HG03060 (cell line): ENCODE measurements around the gene MTPN.

Experiments
- ATAC-seq: cut with Tn5 transposase; IDR thresholded peaks from one replicate; pipeline ENCODE4 v1.9.1; 2021; ENCODE audit warnings: low read depth, moderate number of reproducible peaks; ENCODE audit not compliant: unreplicated experiment

The MTPN gene

DNA sequence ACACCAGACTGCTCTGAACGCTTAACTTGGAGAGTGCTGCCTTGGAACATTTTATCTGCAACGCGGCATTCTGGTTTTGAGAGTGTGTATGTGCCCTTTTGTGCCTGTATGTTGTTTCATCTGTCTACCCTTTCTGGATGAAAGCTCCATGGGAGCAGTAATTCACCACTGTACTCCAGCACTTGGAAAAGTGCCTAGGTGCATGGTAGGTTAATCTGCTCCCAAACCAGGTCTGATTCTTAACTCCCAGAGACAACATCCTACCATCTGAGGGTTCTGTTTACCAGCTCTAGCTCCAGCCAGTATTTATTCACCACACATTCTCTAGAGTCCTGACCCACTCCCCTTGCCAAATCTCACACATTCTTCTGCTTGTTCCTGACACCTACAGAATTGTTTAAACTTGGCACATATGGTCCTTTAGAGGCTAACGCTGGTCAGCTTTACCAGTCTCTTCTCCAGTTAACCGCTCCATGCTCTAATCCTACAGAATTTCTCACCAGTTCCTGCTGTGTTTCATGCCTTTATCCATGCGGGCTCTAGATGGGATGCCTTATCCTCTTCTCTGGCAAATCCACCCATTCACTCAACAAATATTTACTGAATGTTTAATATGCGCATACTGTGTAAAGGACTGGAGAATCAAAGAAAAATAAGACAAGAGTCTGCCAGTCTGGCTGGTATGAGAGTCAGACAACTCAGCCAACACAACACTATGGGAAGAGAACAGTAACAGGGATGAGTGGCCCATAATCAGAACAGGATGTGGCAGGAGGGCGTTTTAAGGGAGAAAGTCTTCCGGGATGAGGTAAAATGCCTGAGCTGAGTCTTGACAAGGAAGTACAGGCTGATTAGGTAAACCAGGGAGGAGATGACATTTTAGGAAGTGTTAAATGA lies 46.3 kb downstream of the MTPN start:
- no peak for ATAC-seq

DNA sequence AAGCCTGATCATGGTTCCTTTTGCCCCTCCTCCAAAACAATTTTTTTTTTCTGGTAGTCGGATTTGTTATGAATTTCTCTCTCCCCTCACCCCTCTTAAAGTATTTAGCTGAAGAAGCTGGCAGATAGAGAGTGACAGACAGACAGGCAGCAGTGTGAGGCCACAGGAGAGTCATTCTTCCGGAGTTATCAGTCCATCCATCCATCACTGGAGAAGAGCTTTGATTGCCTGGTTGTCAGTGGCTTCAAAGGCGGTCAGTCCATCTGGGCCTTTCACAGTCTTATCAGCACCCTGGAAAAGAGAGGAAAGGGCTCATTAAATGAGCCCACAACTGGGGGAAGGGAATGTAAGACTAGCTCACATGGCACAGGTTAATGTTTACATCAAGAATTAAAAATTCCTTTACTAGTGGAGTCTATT lies 47.4 kb downstream of the MTPN start:
- no peak for ATAC-seq

DNA sequence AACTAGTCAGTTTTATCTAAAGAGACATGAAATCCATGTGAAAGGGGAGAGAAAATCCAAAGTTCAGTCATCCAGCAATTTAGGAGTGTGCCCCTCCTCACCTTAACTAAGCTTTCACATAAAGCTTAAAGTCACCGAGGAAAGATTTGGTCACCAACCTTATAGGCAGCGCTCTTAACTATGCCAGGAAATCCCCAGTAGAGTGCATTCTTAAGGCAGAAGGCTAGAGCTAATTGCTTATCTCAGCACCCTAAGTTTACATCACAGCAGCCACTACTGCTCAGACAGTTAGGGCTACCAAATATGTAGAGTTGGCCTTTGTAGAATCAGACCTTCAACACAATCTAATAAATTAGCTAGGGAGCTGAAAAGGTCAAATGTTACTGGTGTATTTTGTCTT lies 47.9 kb downstream of the MTPN start:
- ATAC-seq = no peak

DNA sequence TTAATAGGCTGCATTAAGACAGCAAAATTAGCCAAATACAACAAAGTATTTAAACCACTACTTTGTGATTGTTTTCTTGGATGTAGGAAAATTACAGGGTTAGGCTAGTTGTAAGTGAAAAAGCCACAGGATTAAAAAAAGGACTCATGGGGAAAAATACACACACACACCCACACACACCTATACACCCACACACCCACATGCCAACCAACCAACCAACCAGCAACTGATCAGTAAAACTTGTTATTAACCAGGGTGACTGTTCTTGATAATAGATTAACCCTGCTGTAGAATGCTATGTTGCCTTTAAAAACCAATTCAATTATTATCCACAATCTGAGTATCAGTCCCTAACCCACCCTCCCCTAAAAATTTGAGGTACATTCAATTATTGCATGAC lies 49.0 kb downstream of the MTPN start:
- no peak for ATAC-seq

DNA sequence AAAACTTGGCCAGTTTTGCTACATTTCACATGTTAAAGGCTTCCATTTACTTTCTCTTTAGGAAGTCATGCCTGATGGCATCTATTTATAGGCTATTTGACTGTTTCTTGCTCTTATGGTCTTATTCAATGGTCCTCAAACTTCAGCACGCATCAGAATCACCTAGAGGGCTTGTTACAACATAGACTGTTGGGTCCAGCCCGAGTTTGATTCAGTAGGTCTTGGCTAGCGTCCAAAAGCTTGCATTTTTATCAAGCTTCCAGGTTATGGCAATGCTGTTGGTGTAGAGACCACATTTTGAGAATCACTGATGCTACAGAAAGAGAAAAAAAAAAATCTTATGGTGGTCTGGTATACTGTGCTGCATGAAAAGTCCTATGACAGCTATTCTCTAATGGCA lies 51.9 kb downstream of the MTPN start:
- no peak for ATAC-seq

DNA sequence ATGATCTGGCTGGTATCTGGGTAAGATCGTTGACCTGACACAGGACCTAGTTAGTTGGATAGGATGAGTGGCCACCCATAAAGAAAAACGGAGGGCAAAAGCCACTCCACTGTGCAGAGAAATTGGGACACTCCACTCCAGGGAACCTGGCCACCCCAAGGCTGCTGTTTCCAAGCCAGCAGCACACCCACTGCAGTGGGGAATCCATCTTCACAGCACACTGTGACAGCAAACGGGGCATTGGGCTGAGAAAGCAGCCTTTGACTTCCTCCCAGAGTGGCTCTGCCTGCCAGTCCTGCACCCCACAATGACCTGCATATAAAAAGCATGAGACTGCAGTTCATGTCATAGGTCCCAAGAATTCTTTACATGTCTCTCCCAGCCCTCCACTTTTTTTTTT lies 52.9 kb downstream of the MTPN start:
- no peak for ATAC-seq

DNA sequence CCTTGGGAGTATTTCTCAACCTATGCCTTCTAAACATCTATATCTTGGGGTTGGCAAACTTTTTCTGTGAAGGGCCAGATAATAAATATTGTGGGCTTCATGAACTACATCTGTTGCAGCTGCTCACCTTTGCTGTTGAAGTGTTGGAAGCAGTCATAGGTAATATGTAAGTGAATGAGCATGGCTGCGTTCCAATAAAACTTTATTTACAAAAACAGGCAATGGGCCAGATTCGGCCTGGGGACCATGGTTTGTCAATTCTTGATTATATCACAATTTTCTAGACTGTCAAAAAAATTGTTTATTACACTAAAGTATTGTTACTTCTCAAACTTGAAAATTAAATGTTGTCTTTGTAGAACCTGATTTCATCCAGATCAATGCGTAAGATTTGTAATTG lies 54.9 kb downstream of the MTPN start:
- ATAC-seq = no peak

DNA sequence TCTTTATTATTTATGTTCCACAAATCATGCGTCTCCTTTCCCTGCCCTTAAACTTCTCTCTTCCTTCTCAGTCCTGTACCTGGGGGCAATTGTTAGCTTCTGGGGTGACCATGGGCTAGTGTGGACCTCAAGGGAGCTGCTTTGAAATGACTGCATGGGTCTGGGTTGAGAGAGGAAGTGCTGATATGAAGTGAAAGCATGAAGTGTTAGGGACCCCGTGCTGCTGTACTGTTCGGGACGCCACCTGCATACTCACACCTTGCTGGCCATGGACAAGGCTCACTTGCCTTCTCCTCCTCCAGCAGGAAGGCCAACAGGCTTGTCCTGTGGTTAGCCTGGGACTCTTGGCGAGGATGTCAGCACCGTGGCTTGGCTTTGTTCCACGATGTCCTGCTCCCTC lies 56.7 kb downstream of the MTPN start:
- no peak for ATAC-seq

DNA sequence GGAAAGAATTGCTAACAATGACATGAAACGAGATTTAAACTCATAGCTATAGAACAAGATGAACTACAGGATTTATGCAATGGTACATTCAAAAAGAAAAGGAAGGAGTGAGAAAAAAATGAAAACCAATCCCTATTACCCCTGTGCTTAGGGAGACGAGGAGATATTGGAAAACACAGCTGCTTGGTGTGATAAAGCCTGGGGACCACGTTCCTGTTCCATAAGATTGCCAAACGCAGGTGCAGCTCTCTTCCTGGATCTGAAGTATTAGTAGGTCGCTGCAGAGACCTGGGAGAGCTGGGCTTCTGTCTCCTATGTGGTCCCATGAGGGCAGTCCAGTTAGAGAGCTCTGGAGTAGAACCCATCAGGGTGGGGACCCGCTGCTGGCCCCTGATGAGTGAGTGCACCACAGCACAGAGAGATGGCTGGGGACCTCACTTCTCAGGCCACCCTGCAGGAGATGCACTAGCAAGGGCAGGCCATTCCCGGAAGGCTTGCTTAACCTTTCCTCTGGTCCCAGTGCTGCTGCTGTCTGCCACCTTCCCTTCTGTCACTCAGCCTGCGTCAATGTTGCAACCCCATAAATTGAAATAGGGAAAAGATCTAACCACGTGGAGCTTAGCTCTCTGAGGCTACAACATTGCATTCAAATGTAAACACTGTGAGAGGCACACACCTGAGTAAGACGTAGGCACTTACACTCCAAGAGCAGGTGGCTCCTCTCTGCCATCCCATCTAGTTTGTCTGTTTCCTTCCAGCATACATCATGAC lies 57.9 kb downstream of the MTPN start:
- ATAC-seq = no peak

DNA sequence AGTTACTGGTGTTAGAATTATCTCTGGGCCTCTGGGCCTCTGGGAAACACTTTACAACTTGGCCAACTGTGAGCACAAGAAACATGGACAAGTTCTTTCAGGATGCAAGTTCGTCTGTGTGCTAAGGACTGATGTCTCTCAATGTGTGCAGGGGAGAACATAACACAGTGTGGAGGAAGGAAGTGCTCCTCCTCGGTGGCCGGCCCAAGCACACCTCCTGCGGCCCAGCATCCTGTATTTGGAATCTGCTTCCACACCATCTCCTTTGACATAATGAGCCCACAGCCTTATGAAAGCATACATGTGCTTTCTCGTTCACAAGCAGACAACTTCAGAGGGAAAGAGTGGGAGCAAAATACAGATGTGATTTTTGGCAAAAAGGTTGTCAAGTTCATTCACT lies 59.0 kb downstream of the MTPN start:
- ATAC-seq = no peak

DNA sequence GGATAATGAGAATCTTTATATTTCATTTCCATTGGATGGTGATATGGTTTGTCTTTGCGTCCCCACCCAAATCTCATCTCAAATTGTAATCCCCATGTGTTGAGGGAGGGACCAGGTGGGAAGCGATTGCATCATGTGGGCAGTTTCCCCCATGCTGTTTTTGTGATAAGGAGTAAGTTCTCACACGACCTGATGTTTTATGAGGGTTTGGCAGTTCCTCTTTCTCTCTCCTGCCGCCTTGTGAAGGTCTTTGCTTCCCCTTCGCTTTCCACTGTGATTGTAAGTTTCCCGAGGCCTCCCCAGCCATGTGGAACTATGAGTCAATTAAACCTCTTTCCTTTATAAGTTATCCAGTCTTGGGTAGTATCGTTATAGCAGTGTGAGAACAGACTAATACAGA lies 59.4 kb downstream of the MTPN start:
- no peak for ATAC-seq

DNA sequence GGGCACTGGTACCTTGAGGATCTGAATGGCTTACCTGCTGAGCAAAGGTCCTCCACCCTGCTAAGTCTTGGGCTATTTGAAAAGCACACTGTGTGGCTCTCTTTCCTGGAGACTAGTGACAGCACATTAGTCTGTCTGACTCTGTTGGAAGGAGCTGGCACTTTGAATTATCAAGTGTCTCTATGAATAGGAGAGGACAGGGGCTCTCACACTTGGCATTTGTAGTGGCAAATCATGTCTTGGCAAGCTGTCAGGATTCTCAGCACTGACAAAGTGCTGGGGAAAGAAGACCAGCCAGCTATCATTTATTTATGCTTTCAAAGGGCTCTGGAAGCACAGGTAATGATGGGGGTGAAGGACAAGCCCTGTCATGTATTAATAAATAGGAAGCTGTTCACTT lies 62.8 kb downstream of the MTPN start:
- no peak for ATAC-seq

DNA sequence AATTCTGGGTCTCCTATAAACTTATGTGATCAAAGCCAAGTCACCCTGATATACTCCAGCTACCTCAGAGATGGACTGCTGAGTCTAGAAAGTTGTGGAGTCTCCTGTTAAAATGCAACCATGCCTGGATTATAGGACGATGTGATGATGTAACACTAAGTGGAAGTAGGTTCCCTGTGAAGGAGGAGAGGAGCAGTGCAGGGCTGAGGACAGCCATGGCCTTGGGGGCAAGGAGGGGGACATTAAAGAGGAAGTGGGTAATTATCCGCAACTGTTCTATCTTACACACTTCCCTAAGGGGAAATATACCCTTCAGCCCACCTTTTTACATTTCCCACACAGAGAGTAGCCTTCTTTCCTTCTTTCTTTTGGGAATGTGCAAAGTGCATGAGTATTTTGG lies 63.8 kb downstream of the MTPN start:
- ATAC-seq = no peak

DNA sequence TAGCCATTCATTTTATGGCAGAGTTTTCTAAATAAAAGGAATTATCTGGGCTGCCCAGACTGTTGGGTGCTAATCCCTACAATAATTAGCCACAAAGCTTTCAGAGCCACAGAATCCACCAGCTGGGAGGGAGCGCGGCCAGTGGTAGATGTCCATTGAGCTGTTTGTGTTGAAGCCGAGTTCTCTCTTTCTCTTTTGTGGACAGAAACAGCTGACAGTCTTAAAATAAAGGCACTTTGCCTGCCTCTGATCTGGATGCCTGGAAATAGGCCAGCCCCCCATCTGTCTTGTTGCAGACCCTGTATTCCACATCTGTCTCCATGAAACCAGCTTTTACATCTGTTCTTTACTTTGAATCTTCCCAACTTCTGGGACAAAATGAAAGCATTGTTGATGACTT lies 66.1 kb downstream of the MTPN start:
- no peak for ATAC-seq

DNA sequence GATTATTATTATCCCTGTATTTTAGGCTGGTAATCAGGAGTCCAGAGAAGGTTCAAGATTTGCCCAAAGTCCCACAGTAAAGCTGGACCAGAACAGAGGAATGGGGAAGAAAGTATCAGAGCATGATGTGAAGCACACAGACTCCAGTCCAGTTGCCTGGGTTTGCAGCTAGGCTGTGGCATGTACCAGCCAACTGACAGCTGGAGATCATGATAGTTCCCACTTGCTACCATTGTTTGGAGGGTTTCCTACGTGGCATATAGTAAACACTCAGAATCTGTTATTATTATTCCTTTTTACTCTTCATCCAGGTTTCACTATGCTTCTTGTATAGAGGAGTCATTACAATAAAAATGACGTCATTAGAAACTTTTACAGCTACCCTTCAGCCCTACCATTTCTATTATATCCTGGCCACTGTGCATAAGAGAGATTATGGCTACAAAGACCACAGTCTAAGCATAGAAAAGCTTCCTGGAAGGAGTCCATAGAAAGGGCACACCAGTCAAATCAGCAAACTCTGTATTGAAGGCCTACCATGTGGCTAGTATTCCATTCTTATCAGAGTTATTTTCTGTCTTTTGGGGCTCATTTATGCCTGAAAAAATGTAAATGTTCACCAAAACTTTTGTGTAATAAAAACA lies 66.6 kb downstream of the MTPN start:
- ATAC-seq = no peak

DNA sequence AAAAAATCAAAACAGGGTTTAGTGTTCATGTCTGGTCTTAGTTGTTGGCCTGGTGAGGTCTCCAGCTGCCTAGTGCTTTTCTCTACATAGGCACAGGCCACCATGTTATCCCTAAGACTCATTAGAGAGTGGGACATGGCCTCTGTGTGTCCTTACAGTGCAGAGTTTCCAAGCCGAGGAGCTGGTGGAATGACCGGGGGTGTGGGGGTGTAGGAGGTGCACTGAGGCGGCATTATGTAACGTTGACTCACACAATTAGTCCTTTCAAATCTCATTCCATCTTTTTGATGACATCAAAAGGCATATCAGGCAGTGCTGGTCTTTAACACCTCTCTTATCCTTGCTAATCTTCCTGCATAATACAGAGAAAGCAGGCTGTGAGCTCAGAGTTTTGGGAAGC lies 71.3 kb downstream of the MTPN start:
- ATAC-seq = no peak

DNA sequence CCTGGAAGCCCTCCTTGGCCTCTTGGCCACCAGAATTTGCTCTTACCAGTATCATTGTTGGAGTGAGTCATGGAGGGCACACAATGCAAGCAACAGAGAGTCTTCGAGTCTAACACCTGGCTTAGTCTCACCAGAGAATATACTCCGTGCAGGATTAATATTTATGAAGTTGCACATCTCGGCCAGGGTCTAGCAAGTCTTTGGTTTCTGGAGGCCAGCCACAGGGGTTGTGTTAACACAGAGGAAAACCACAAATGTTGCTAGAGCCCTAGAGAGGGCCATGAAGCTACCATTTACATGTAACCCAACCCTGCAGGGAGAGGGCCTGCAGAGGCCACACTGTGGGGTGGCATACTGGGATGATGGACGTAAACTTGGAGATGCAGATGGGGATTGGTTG lies 71.8 kb downstream of the MTPN start:
- ATAC-seq = no peak

DNA sequence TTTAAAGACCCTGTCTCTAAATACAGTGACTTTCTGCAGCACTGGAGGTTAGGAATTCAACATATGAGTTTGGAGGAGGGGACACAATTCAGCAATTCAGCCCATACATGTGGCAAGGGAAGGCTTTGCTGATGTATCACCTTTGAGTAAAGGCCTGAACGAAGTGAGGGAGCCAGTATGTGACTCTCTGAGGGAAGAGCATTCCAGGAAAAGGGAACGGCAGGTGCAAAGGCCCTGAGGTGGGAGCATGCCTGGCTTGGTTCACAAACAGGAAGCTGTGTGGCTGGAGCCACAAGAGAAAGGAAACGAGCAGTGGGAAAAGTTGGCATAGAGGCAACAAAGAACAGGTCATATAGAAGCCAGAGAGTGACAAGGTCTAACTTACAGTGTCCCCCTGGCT lies 72.9 kb downstream of the MTPN start:
- ATAC-seq = no peak

DNA sequence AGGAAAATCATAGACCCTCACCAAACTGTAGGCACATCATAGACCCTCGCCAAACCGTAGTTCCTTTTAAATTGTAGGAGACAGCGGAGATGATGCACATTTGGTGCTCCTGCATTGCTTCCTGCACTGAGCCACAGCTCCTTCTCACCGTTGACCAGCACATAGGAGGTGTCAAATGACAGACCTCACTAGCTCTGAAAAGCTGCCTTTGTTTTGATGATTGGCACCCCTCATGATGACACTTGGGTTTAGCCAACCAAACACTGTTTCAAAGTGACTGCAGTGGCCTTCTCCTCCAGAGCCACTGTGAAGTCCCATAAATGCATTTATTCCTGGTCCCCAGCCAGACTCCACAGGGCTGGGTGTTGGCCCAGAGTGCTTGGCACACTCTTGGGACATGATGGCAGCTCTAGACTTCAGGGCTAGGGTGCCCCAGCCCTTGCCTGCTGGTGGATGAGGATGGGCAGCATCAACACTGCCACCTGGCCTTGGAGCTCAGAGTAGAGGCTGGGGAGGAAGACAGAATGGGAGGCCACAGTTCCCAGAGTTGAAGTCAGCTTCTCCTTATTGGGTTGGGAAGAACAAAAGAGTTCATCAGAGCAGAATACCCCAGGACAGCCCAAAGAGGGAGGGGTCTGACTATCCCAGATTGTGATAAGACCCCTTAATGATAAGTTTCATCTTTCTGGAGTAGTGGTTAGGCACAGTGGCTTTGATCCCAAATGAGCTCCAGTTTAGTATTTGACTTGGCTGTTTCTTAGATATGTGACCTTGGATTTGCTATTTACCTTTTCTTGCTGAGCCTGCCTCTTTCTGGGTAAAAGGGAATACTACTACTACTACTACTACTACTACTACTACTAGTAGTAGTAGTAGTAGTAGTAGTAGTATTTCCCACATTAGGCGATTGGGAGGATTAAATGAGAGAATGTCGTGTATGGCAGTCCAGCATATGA lies 75.3 kb downstream of the MTPN start:
- ATAC-seq = no peak

DNA sequence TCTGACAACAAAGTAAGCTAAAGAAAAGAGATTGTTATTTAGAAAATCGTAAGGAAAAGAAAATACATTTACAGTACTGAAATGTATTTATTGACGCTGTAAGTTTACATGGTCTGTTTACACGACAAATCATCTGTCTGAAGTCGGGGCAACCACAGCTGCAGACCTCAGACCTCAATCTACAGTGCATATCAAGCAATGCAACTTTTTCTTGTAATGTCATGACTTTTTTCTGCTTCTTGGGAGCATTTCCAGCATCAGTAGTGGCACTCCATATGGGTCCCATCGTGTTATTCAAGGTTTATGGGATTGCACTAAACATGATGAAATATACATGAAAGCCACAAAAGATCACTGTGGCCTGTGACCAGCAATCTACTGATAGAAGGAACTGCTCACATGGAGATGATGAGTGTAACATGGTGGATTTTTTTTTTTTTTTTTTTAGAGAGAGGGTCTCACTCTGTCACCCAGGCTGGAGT lies 77.1 kb downstream of the MTPN start:
- ATAC-seq = no peak
